NOMO-1 treated with DMSO at 0.1 percent for 48 hours (cell line): ENCODE measurements around the gene ERMAP.
"Not testable (repeated sequence)": the region's sequence is repeated elsewhere in the genome, so short reads cannot be mapped to it uniquely, and the experiment has no call there.

Source experiments
- DNase-seq: peaks from one replicate; lab custom pipeline; 2025; ENCODE audit not compliant: unreplicated experiment; lab: John Stamatoyannopoulos, UW

ERMAP gene

DNA sequence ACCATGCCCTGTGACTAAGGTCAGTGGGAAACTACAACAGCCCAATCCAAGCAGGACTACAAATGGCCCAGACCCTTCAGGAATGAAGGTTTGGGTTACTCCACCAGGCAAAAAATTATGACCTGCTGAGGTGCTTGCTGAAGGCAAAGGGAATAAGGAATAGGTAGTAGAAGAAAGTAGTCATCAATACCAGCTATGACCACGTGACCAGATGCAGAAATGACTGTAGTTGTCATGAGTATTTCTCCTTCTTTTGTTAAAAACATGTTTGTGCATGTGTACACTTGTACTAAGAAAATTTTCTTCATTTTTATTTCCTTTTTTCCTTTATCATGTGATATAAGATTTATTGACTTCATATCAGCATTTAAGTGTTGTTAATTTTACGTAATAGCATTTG, 52.3 kb downstream of the ERMAP start:
- not testable (repeated sequence) for DNase-seq

DNA sequence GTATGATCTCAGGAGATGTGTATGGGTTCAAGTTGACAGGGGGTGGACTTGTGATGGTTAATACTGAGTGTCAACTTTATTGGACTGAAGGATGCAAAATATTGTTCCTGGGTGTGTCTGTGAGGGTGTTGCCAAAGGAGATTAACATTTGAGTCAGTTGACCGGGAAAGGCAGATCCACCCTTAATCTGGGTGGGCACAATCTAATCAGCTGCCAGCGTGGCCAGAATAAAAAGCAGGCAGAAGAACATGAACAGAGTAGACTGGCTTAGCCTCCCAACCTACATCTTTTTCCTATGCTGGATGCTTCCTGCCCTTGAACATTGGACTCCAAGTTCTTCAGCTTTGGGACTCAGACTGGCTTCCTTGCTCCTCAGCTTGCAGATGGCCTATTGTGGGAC, 52.8 kb downstream of the ERMAP start:
- DNase-seq, result not testable (repeated sequence)

DNA sequence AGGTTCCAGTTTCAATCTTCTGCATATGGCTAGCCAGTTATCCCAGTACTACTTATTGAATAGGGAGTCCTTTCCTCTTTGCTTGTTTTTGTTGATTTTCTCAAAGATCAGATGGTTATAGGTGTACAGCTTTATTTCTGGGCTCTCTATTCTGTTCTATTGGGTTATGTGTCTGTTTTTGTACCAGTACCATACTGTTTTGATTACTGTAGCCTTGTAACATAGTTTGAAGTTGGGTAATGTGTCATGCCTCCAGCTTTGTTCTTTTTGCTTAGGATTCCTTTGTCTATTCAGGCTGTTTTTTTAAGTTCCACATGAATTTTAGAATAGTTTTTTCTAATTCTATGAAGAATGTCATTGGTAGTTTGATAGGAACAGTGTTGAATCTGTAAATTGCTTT, 56.2 kb downstream of the ERMAP start:
- not testable (repeated sequence) for DNase-seq

DNA sequence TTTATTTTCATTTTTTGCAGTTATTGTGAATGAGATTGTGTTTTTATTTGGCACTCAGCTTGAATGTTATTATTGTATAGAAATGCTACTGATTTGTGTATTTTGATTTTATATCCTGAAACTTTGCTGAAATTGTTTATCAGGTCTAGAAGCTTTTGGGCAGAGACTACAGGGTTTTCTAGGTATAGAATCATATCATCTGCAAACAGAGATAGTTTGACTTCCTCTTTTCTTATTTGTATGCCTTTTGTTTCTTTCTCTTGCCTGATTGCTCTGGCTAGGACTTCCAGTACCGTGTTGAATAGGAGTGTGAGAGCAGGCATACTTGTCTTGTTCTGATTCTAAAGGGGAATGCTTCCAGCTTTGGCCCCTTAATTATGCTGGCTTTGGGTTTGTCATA, 56.7 kb downstream of the ERMAP start:
- no peak for DNase-seq

DNA sequence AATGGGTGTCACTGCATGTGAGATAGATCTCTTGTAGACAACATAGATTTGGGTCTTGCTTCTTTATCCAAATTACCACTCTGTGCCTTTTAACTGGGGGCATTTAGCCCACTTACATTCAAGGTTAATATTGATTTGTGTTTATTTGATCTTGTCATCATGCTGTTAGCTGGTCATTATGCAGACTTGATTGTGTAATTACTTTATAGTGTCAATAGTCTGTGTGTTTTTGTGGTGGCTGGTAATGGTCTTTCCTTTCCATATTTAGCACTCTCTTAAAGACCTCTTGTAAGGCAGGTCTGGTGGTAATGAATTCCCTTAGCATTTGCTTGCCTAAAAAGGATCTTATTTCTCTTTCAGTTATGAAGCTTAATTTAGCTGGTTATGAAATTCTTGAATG, 59.1 kb downstream of the ERMAP start:
- DNase-seq, result no peak

DNA sequence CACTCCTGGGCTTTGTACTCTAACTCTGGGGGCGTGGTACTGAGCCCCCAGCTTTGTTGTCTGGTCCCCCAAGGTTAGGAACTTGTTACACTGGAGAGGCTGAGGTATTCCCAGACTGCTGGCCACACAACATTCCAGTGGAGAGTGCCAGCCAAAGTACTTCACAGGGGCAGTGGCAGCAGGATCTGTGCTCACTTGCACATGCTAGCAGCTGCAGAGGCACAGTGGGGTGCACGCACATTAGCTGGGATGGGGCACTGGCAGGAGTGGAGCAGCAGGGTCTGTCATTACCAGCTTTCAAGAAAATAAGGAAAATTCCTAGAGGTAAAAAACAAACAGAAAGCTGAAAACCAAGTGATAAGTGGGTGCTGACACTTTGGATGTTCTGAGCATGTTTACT, 60.5 kb downstream of the ERMAP start:
- no peak for DNase-seq

DNA sequence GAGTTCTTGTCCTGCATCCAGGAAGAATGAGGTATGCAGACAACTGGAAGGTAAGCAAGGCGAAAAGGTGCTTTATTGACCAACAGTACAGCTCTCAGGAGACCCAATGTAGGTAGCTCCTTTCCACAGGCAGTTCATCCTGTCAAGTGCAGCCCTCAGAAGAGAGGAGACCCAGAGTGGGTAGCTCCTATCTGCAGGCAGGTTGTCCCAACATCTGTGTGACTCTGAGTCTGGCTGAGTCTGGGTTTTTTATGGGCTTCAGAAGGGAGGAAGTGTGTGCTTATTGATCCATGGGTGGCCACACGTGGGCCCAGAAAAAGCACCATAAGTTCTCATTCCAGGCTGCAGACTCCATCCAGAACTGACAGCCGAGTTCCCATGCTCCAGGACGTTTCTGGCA, 63.5 kb downstream of the ERMAP start:
- no peak for DNase-seq

DNA sequence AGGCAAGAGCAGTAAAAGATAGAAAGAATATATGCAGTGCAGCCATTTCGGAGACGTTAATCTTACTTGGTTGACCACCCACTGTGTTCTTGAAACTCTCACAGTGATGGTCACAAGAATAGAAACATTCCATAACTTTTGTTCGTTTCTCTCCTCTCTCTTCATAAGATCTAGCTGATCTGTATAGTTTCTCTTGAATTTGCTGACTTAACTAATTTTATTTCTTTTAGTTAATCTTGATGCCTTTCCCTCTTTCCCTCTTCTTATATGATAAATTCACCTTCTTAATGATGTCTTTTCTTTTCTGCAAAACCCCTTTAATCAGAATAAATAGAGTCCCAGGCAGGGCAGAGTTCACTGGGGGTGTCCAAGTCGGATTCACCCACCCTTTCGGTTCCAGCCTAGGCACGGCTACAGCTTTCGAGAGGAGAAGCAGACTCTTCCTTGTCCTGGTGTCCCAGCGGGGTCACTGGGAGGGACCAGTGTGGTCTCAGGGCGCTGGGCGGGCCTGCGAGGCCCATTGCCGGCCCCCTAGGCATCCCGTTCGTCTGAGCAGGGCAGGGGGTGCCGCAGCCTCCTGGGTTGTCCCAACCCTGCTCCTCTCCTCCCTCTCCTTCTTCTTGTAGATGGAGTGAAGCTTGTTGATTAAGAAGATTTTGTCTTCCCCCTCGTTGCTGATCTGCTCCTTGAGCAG, 69.3 kb downstream of the ERMAP start:
- no peak for DNase-seq

DNA sequence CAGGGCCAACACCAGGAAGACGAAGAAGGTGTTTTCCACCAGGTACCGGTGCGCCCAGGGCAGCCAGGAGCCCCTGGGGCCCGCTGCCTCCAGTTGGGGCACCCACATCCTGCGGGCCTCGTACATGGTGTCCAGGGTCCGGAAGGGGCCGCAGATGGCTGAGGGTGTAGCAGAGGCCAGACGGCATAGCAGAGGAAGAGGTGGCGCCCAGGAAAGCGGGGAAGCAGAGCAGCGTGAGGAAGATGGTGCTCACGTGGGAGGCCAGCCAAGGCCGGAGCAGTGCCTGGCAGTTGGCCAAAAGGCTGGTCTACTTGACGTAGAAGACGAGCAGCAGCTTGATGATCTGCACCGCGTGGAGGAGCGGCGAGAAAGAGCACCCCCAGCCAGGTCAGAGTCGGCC, 69.9 kb downstream of the ERMAP start:
- no peak for DNase-seq

DNA sequence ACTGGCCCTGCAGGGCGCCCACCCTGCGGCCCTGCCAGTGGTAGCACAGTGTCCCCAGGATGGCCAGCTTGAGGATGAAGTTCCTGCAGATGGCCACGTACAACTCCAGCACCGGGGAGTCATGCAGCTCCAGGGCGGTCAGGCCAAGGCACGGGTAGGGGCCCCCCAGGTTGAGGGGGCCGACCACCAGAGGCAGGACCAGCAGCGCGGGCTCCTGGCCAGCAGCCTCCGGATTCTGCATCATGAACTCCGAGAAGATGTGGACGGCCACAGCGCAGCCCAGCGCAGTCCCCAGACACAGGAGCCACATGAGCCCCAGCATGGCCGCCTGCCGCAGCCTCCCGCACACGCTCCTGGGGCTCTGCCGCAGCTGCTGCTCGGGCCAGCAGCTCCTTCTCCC, 70.4 kb downstream of the ERMAP start:
- DNase-seq, result no peak

DNA sequence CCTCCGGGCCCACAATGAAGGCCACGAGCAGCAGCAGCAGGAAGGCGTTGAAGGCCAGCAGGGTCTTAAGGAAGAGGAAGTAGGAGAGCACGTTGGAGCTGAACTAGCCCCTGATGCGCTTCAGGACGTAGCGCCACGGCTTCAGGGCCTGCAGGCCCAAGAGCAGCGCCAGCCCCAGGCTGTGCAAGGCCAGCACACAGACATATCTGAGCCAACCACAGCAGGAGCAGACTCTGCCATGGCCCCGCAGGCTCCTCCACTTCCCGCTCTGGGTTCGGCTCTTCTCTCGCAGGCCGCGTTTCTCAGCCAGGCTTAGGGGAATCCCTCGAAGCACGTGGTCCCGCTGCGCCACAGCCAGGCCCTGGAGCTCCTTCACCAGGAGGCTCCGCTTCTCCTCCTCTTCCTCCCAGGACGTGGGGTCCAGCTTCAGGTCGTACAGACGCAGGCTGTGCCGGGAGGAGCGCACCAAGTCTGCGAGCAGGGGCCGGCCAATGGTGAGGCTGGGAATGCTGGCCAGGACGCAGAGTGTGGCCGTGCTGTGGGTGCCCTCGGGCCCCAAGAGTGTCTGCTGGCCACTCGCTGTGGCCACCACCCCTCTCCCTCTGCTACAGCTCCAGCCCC, 71.2 kb downstream of the ERMAP start:
- DNase-seq, result no peak

DNA sequence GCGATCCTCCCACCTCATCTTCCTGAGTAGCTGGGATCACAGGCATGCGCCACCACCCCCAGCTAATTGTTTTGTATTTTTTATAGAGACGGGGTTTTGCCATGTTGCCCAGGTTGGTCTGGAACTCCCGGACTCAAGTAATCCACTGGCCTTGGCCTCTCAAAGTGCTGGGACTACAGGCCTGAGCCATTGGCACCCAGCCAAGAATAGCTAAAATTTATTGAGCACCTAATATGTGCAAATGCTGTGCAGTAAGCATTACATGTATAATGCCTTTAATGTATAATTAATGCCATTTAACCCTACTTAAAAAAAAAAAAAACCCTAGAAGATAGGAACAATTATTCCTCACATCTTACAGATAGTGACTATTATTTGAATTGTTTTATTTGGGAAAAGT, 72.3 kb downstream of the ERMAP start:
- no peak for DNase-seq

DNA sequence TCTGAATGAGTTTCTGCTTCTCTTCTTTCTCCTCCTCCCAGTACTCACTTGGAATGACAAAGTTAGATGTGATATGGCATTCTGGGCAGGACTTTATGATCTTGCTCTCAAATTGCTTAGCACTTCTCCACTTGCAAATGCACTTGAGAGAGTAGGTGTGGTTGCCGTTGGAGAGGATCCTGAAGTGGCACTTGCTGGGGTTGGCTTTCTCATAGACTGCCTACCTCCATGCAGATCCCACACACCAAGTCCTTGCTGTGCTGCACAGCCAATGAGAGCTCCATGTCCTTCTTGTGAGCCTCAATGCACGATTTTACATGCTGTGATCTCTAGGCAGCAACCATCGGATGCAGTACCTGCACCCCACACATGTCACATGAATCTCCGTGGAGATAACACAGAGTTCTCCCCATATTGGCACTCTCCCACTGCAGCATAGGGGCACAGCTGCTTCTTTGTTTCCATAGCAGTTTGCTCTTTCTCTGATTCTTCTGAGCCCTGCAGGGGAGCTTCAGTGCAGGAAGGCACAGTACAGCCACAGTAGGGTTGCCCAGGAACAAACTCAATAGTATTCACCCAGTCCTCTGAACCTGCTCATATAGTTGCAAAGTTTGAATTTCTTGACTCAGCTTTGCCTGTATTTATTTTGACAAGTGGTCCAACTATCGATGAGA, 74.7 kb downstream of the ERMAP start:
- no peak for DNase-seq
